Spleen (tissue), 11 donors: ENCODE data around the gene SMIM26. TPM values are rescaled to one million over a fixed set of nuclear protein-coding genes. Genes with fewer than 3 reads are reported as not detected.

Source experiments
- DNase-seq: peaks from one replicate; pipeline ENCODE4 v3.0.0-alpha.2; 2020
- H3K27ac ChIP-seq, 8 donors: fragments of 200-600 bp; sonication (generic) in 7 of 8; 1 replicate in 4 of 8; 2 replicates in 4 of 8; pipeline versions ENCODE4 v1.5.0 to v1.8.0; 2016 to 2021; ENCODE audit warnings: inconsistent platforms in 4 of 8, mild to moderate bottlenecking in 4 of 8, moderate library complexity in 1 of 8
- H3K27me3 ChIP-seq, 7 donors: fragments of 200-600 bp; sonication (generic) in 6 of 7; replicated peaks in 1 of 7; 1 replicate in 4 of 7; 2 replicates in 3 of 7; pipeline versions ENCODE4 v1.5.0 to v1.8.0; 2016 to 2021; ENCODE audit warnings: inconsistent platforms in 3 of 7, mild to moderate bottlenecking in 1 of 7
- H3K36me3 ChIP-seq, 6 donors: fragments of 200-600 bp; sonication (generic) in 5 of 6; 1 replicate in 4 of 6; 2 replicates in 2 of 6; pipeline versions ENCODE4 v1.5.0 to v1.8.0; 2016 to 2021; ENCODE audit warnings: inconsistent platforms in 2 of 6
- H3K4me1 ChIP-seq, 6 donors: fragments of 200-600 bp; sonication (generic) in 5 of 6; 1 replicate in 3 of 6; 2 replicates in 3 of 6; pipeline versions ENCODE4 v1.5.0 to v1.8.0; 2016 to 2021; ENCODE audit warnings: inconsistent platforms in 3 of 6
- H3K4me3 ChIP-seq, 8 donors: fragments of 200-600 bp; sonication (generic) in 7 of 8; 1 replicate in 4 of 8; 2 replicates in 4 of 8; pipeline versions ENCODE4 v1.5.0 to v1.8.0; 2016 to 2021; ENCODE audit warnings: inconsistent platforms in 4 of 8, mild to moderate bottlenecking in 4 of 8, moderate library complexity in 2 of 8
- H3K9me3 ChIP-seq, 8 donors: fragments of 200-600 bp; sonication (generic) in 7 of 8; 1 replicate in 4 of 8; 2 replicates in 4 of 8; pipeline versions ENCODE4 v1.5.0 to v1.8.0; 2016 to 2021; ENCODE audit warnings: inconsistent platforms in 4 of 8
- CTCF ChIP-seq, 11 experiments: fragments of 200-600 bp in 7 of 11; fragments of 450-650 bp in 4 of 11; sonication (generic) in 4 of 11; IDR thresholded peaks in 8 of 11; conservative IDR thresholded peaks in 3 of 11; 1 replicate in 7 of 11; 2 replicates in 4 of 11; pipeline versions ENCODE4 v1.4.0 to v1.8.0; 2016 to 2021; ENCODE audit warnings: antibody characterized with exemption in 11 of 11, inconsistent platforms in 4 of 11, mild to moderate bottlenecking in 1 of 11
- POLR2A ChIP-seq, 3 donors: fragments of 450-650 bp; IDR thresholded peaks; one replicate each; pipeline ENCODE4 v1.5.1; 2017; ENCODE audit warnings: antibody characterized with exemption in 3 of 3, mild to moderate bottlenecking in 1 of 3
- POLR2AphosphoS5 ChIP-seq, 3 donors: sonication (generic); formaldehyde crosslinking; IDR thresholded peaks; one replicate each; pipeline ENCODE4 v1.5.1; 2017; ENCODE audit warnings: antibody characterized with exemption in 3 of 3
- WGBS, 5 donors: extraction: QIAGEN DNeasy Blood & Tissue Kit in 3 of 5; methylation state at CpG; one replicate each; pipeline versions ENCODE4 v1.1.5 to v1.1.7; 2013 to 2018; 5-methylcytosine and 5-hydroxymethylcytosine counted together
- intact Hi-C: fragments of 100-400 bp; cut with DNase I; formaldehyde crosslinking; loops from one replicate; pipeline ENCODE4 v1.15.0; 2023; ENCODE audit warnings: low total_unique reads
- polyA plus RNA-seq, 3 donors: library from polyadenylated mRNA; stranded (reverse); fragments of 200-250 nt; gene quantifications; one replicate each; pipeline ENCODE4 v1.2.1, GENCODE V29; 2013
- total RNA-seq, 7 donors: library from RNA; depleted of rRNA in 3 of 7; stranded (reverse); fragments of >200 nt in 3 of 7; fragmentation: NEBNext Ultra II Directional in 4 of 7; extraction: Animal tissue kit (Norgen Biotek cat#: 25700) in 4 of 7; gene quantifications; one replicate each; pipeline versions ENCODE4 v1.1.0 to v1.2.1, GENCODE V29; 2016 to 2021
- donor health status: healthy with polysubstance abuse.
- donor health status: DM: no; HTN: no; CAD: no; lungs with moderate emphysema.
- donor health status: DM: no; HTN: no; CAD: no.
- donor health status: Bipolar disorder and iron deficiency.
- donor health status: healthy.
- donor health status: DM: no; HTN: no; CAD: no.
- donor health status: DM: yes; HTN: yes; CAD: no.

Gene SMIM26
- total and polyA plus RNA-seq, 10 donors: 36.5 to 127 (median 97.1) TPM

DNA sequence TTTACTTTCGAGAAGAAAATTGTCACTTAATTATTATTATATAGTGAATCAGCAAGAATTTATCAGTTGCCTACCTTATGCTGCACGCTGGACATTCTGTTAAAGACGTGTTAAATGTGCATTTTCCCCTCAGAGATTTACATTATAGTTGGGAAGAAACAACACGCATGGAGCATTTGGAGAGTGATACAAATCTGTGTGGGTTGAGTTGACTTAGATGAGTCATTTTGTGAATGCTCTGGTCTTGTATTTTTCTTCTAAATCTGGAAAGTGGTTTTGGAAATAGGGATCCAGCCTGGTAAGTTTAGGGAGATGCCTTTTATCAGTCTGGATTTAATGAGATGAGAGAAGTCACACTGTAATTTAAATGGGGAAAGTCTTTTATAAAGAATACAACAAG lies 24.0 kb upstream of the SMIM26 start:
- Histone ChIP-seq H3K27ac (no peak overlapping the region), H3K27me3 (no peaks in the 10 kb centered on the region), H3K4me1 (no peaks in the 10 kb centered on the region), H3K4me3 (no peak overlapping the region), H3K36me3 (peaks cover 0 to 100% (median 78%) of the 10 kb centered on the region in 6 donors), H3K9me3 (no peaks in the 10 kb centered on the region)
- WGBS, 5 donors: 95 to 99% (median 96%) methylated on average over 4 of the region's 4 CpGs
- no peak for TF ChIP-seq POLR2AphosphoS5 (IDR thresholded peaks at IDR 0.05)
- TF ChIP-seq CTCF (IDR thresholded peaks at IDR 0.05 in 8 of 11, conservative IDR thresholded peaks at IDR 0.05 in 3 of 11): no peak
- no peak for TF ChIP-seq POLR2A (IDR thresholded peaks at IDR 0.05)
- no peak for DNase-seq
- intact Hi-C loops: no loop called here

GRCh38 chr20:18543932-18544331 lies 23.3 kb upstream of the SMIM26 start:
- Histone ChIP-seq H3K36me3 (peaks cover 0 to 100% (median 83%) of the 10 kb centered on the region in 6 donors), H3K4me1 (no peaks in the 10 kb centered on the region), H3K9me3 (no peaks in the 10 kb centered on the region), H3K27me3 (no peaks in the 10 kb centered on the region), H3K4me3 (no peak overlapping the region), H3K27ac (no peak overlapping the region)
- no peak for DNase-seq
- intact Hi-C loops: no loop called here
- WGBS, 5 donors: 93 to 98% (median 96%) methylated on average over 6 to 7 of the region's 7 CpGs
- TF ChIP-seq POLR2A (IDR thresholded peaks at IDR 0.05): no peak
- TF ChIP-seq CTCF (IDR thresholded peaks at IDR 0.05 in 8 of 11, conservative IDR thresholded peaks at IDR 0.05 in 3 of 11): no peak
- no peak for TF ChIP-seq POLR2AphosphoS5 (IDR thresholded peaks at IDR 0.05)

DNA sequence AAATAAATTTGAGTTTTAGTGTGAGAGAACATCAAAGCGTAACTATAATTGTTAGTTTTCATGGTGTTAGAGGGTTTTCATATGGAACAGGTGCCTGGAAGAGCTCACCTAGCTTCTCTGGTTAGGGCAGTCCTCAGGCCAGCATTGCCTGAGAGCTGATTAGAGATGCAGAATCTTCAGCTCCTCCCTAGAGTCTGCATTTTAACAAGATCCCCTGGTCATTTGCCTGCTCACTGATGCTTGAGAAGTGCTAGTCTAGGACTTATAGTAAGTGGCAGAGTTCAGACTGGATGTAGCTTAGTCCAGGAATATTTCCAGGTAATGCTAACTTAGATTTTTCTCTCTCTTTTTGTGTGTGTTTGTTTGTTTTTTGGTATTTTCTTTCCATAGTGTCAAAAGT lies 21.7 kb upstream of the SMIM26 start:
- H3K27me3 ChIP-seq: no peaks in the 10 kb centered on the region
- intact Hi-C loops: no loop called here
- no peaks in the 10 kb centered on the region for H3K4me1 ChIP-seq
- DNase-seq: no peak
- H3K27ac ChIP-seq: no peak overlapping the region
- H3K9me3 ChIP-seq: no peaks in the 10 kb centered on the region
- H3K36me3 ChIP-seq: peaks cover 0 to 100% (median 86%) of the 10 kb centered on the region in 6 donors
- WGBS, 5 donors: 83 to 100% (median 94%) methylated on average over 1 of the region's 1 CpG
- TF ChIP-seq CTCF (IDR thresholded peaks at IDR 0.05 in 8 of 11, conservative IDR thresholded peaks at IDR 0.05 in 3 of 11) (no peak), POLR2A (IDR thresholded peaks at IDR 0.05) (no peak), POLR2AphosphoS5 (IDR thresholded peaks at IDR 0.05) (no peak)
- H3K4me3 ChIP-seq: no peak overlapping the region

DNA sequence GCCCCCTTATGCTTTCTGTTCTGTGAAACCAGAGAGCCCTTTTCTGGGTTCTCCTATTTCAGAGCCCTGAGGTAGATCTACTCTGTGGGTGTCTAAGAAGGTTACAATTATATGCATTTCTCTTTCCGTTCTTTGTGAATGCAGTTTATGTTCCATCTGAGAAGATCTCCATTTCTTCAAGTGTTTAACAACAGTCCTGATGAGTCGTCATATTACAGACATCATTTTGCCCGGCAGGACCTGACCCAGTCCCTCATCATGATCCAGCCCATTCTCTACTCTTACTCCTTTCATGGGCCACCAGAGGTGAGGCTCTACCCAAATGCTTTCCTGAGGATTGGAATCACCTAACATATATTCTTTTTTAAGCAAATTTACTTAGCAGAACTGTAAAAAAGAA lies 18.8 kb upstream of the SMIM26 start:
- Histone ChIP-seq H3K27me3 (no peaks in the 10 kb centered on the region), H3K4me1 (no peaks in the 10 kb centered on the region), H3K36me3 (peaks cover 0 to 100% (median 88%) of the 10 kb centered on the region in 6 donors), H3K9me3 (no peaks in the 10 kb centered on the region), H3K4me3 (no peak overlapping the region), H3K27ac (no peak overlapping the region)
- no peak for DNase-seq
- intact Hi-C loops: no loop called here
- TF ChIP-seq POLR2A (IDR thresholded peaks at IDR 0.05): no peak
- TF ChIP-seq CTCF (IDR thresholded peaks at IDR 0.05 in 8 of 11, conservative IDR thresholded peaks at IDR 0.05 in 3 of 11): no peak
- TF ChIP-seq POLR2AphosphoS5 (IDR thresholded peaks at IDR 0.05): no peak
- WGBS, 5 donors: 93 to 99% (median 97%) methylated on average over 3 of the region's 3 CpGs
